ENCODE data around the gene HOXC6.

- TF ChIP-seq CTCF (IDR thresholded peaks at IDR 0.05) (no peak), POLR2A (IDR thresholded peaks at IDR 0.05) (no peak)
These were observed 1.4 kb upstream of the HOXC6 start for GRCh38 chr12:54026640-54027441.

Data from esophagus squamous epithelium (tissue), 4 donors.